ENCODE results near the gene LRP1B. TPM values are rescaled to one million over a fixed set of nuclear protein-coding genes. Genes with fewer than 3 reads are reported as not detected.

LRP1B gene
- total RNA-seq, 4 donors from 2014 or later: 0.42 to 0.71 (median 0.65) TPM

GRCh38 chr2:141701618-141702017 is 429.2 kb downstream of the LRP1B start:
- no peak for DNase-seq (ENCODE audit: extremely low spot score)
- Histone ChIP-seq H3K27me3 (no peaks in the 10 kb centered on the region), H3K4me3 (no peak overlapping the region), H3K27ac (replicated peaks in 1 of 4) (no peak overlapping the region), H3K36me3 (no peaks in the 10 kb centered on the region), H3K9me3 (no peaks in the 10 kb centered on the region), H3K4me1 (no peaks in the 10 kb centered on the region)
- TF ChIP-seq POLR2A (IDR thresholded peaks at IDR 0.05; ENCODE audit: low read depth): no peak
- TF ChIP-seq EP300 (IDR thresholded peaks at IDR 0.05): no peak
- TF ChIP-seq CTCF (IDR thresholded peaks at IDR 0.05): no peak
- no peak for TF ChIP-seq POLR2AphosphoS5 (IDR thresholded peaks at IDR 0.05)
- WGBS: 34% methylated on average over 3 of the region's 3 CpGs
- intact Hi-C loops (cut with DNase I): no loop called here

GRCh38 chr2:141699573-141699972 is 431.2 kb downstream of the LRP1B start:
- Histone ChIP-seq H3K4me3 (no peak overlapping the region), H3K4me1 (no peaks in the 10 kb centered on the region), H3K36me3 (no peaks in the 10 kb centered on the region), H3K27me3 (no peaks in the 10 kb centered on the region), H3K9me3 (no peaks in the 10 kb centered on the region), H3K27ac (replicated peaks in 1 of 4) (no peak overlapping the region)
- WGBS: 71% methylated on average over 4 of the region's 4 CpGs
- intact Hi-C loops (cut with DNase I): no loop called here
- TF ChIP-seq POLR2AphosphoS5 (IDR thresholded peaks at IDR 0.05): no peak
- no peak for TF ChIP-seq EP300 (IDR thresholded peaks at IDR 0.05)
- TF ChIP-seq POLR2A (IDR thresholded peaks at IDR 0.05; ENCODE audit: low read depth): no peak
- no peak for TF ChIP-seq CTCF (IDR thresholded peaks at IDR 0.05)
- no peak for DNase-seq (ENCODE audit: extremely low spot score)

- Histone ChIP-seq H3K4me3 (no peak overlapping the region), H3K9me3 (no peaks in the 10 kb centered on the region), H3K36me3 (no peaks in the 10 kb centered on the region), H3K27me3 (no peaks in the 10 kb centered on the region), H3K4me1 (no peaks in the 10 kb centered on the region), H3K27ac (replicated peaks in 1 of 4) (no peak overlapping the region)
- TF ChIP-seq EP300 (IDR thresholded peaks at IDR 0.05) (no peak), POLR2AphosphoS5 (IDR thresholded peaks at IDR 0.05) (no peak), POLR2A (IDR thresholded peaks at IDR 0.05; ENCODE audit: low read depth) (no peak), CTCF (IDR thresholded peaks at IDR 0.05) (no peak)
- WGBS: 96% methylated on average over 2 of the region's 2 CpGs
- intact Hi-C loops (cut with DNase I): no loop called here
- DNase-seq (ENCODE audit: extremely low spot score): no peak
Measured at GRCh38 chr2:141698500-141698899, 432.3 kb downstream of the LRP1B start.

GRCh38 chr2:141697035-141697434 is 433.8 kb downstream of the LRP1B start:
- intact Hi-C loops (cut with DNase I): no loop called here
- H3K36me3 ChIP-seq: no peaks in the 10 kb centered on the region
- no peak for DNase-seq (ENCODE audit: extremely low spot score)
- H3K27me3 ChIP-seq: no peaks in the 10 kb centered on the region
- WGBS: 77% methylated on average over 3 of the region's 3 CpGs
- no peak overlapping the region for H3K27ac ChIP-seq (replicated peaks in 1 of 4)
- no peaks in the 10 kb centered on the region for H3K9me3 ChIP-seq
- no peak for TF ChIP-seq POLR2A (IDR thresholded peaks at IDR 0.05; ENCODE audit: low read depth)
- TF ChIP-seq POLR2AphosphoS5 (IDR thresholded peaks at IDR 0.05): no peak
- TF ChIP-seq CTCF (IDR thresholded peaks at IDR 0.05): no peak
- TF ChIP-seq EP300 (IDR thresholded peaks at IDR 0.05): no peak
- H3K4me1 ChIP-seq: no peaks in the 10 kb centered on the region
- no peak overlapping the region for H3K4me3 ChIP-seq

GRCh38 chr2:141694180-141694579 is 436.6 kb downstream of the LRP1B start:
- no peaks in the 10 kb centered on the region for H3K36me3 ChIP-seq
- no peak for TF ChIP-seq CTCF (IDR thresholded peaks at IDR 0.05)
- no peak for TF ChIP-seq POLR2A (IDR thresholded peaks at IDR 0.05; ENCODE audit: low read depth)
- TF ChIP-seq EP300 (IDR thresholded peaks at IDR 0.05): no peak
- no peak for TF ChIP-seq POLR2AphosphoS5 (IDR thresholded peaks at IDR 0.05)
- H3K4me3 ChIP-seq: no peak overlapping the region
- intact Hi-C loops (cut with DNase I): no loop called here
- H3K27me3 ChIP-seq: no peaks in the 10 kb centered on the region
- no peak overlapping the region for H3K27ac ChIP-seq (replicated peaks in 1 of 4)
- 90% methylated on average over 2 of the region's 2 CpGs for WGBS
- H3K4me1 ChIP-seq: no peaks in the 10 kb centered on the region
- no peaks in the 10 kb centered on the region for H3K9me3 ChIP-seq
- DNase-seq (ENCODE audit: extremely low spot score): no peak

All from esophagus muscularis mucosa (tissue), 4 donors.